H1 (cell line): ENCODE measurements around the gene NMRK1. TPM values are rescaled to one million over a fixed set of nuclear protein-coding genes. Genes with fewer than 3 reads are reported as not detected.

ENCODE experiments used
- CTCF ChIA-PET: fragments of 300-600 bp; sonication (Branson Sonifier 250); formaldehyde crosslinking; loops from one replicate; lab custom pipeline; 2021; ENCODE audit not compliant: partially characterized antibody; lab: Charles Lee
- POLR2A ChIA-PET: fragments of 300-600 bp; sonication (Branson Sonifier 250); formaldehyde crosslinking; loops from one replicate; lab custom pipeline; 2021; ENCODE audit warnings: inconsistent platforms; ENCODE audit not compliant: partially characterized antibody; lab: Charles Lee
- DNase-seq, 2 experiments: peaks; one replicate each; pipeline versions ENCODE4 v3.0.0 to v3.0.0-alpha.2; 2010 to 2022; ENCODE audit warnings: low spot score in 2 of 2, low read depth in 1 of 2, mixed read lengths in 1 of 2
- FAIRE-seq: peaks from 2 replicates; lab custom pipeline; 2011; peaks lifted over from hg19 to GRCh38; lab: Jason Lieb, UNC
- H2AFZ ChIP-seq: 2 replicates; pipeline ENCODE4 v1.8.1; 2012; ENCODE audit warnings: low read length, inconsistent platforms
- H2AK5ac ChIP-seq: 2 replicates; pipeline ENCODE4 v1.6.1; 2013; ENCODE audit warnings: low read depth, low read length
- H2BK120ac ChIP-seq: replicated peaks from 2 replicates; pipeline ENCODE3; 2013; ENCODE audit warnings: low read depth, low read length, inconsistent platforms
- H2BK12ac ChIP-seq: 2 replicates; pipeline ENCODE4 v1.6.1; 2013; ENCODE audit warnings: low read depth, low read length
- H2BK15ac ChIP-seq: 2 replicates; pipeline ENCODE4 v1.6.1; 2013; ENCODE audit warnings: low read length
- H2BK20ac ChIP-seq: 2 replicates; pipeline ENCODE4 v1.6.1; 2013; ENCODE audit warnings: low read length
- H2BK5ac ChIP-seq: 2 replicates; pipeline ENCODE4 v1.6.1; 2013; ENCODE audit warnings: low read depth, low read length
- H3K14ac ChIP-seq: 2 replicates; pipeline ENCODE4 v1.6.1; 2013; ENCODE audit warnings: inconsistent platforms; ENCODE audit not compliant: insufficient read length
- H3K18ac ChIP-seq: 2 replicates; pipeline ENCODE4 v1.6.1; 2013; ENCODE audit warnings: low read length; ENCODE audit errors: extremely low read depth
- H3K23ac ChIP-seq: 2 replicates; pipeline ENCODE4 v1.6.1; 2013; ENCODE audit warnings: inconsistent platforms; ENCODE audit not compliant: insufficient read length
- H3K23me2 ChIP-seq: 2 replicates; pipeline ENCODE4 v1.6.1; 2013; ENCODE audit warnings: low read depth, low read length
- H3K27ac ChIP-seq: 2 replicates; pipeline ENCODE4 v1.6.1; 2011; ENCODE audit warnings: low read depth, low read length, inconsistent platforms
- H3K27me3 ChIP-seq, 4 experiments: replicated peaks in 1 of 4; 1 replicate in 1 of 4; 2 replicates in 3 of 4; pipeline versions ENCODE4 v1.6.1 to v1.8.1; 2011 to 2013; ENCODE audit warnings: low read length in 3 of 4, mild to moderate bottlenecking in 3 of 4, inconsistent platforms in 2 of 4, mixed read lengths in 2 of 4, moderate library complexity in 1 of 4; ENCODE audit not compliant: control insufficient read depth in 3 of 4, insufficient read depth in 3 of 4; ENCODE audit errors: extremely low read depth in 1 of 4
- H3K36me3 ChIP-seq, 4 experiments: 2 replicates each; pipeline versions ENCODE4 v1.6.1 to v1.8.1; 2011 to 2013; ENCODE audit warnings: mild to moderate bottlenecking in 4 of 4, low read length in 3 of 4, moderate library complexity in 2 of 4, control low read depth in 1 of 4, inconsistent platforms in 1 of 4; ENCODE audit not compliant: insufficient read depth in 4 of 4, control insufficient read depth in 2 of 4
- H3K4ac ChIP-seq: replicated peaks from 2 replicates; pipeline ENCODE3; 2013; ENCODE audit warnings: low read length, low read depth, mixed read lengths, inconsistent platforms; ENCODE audit not compliant: insufficient read length
- H3K4me1 ChIP-seq, 4 experiments: replicated peaks in 1 of 4; 1 replicate in 1 of 4; 2 replicates in 3 of 4; pipeline versions ENCODE4 v1.6.1 to v1.8.1; 2011 to 2013; ENCODE audit warnings: low read length in 3 of 4, inconsistent platforms in 2 of 4, mixed read lengths in 1 of 4; ENCODE audit not compliant: insufficient read depth in 4 of 4, control insufficient read depth in 3 of 4
- H3K4me2 ChIP-seq, 2 experiments: 2 replicates each; pipeline versions ENCODE4 v1.6.1 to v1.8.1; 2011 to 2013; ENCODE audit warnings: low read depth in 2 of 2, low read length in 2 of 2, control low read depth in 1 of 2, inconsistent platforms in 1 of 2, mild to moderate bottlenecking in 1 of 2; ENCODE audit not compliant: insufficient read depth in 1 of 2
- H3K4me3 ChIP-seq, 4 experiments: fragments of 200-600, 300-600 bp in 1 of 4; sonication (generic), shearing (Covaris generic), sonication (Bioruptor Twin) in 1 of 4; 2 replicates each; pipeline versions ENCODE4 v1.5.1 to v1.8.1; 2011 to 2016; ENCODE audit warnings: low read length in 4 of 4, low read depth in 3 of 4, control low read depth in 2 of 4, inconsistent platforms in 2 of 4, mild to moderate bottlenecking in 2 of 4, mixed read lengths in 1 of 4, moderate library complexity in 1 of 4; ENCODE audit not compliant: insufficient read depth in 2 of 4; ENCODE audit errors: extremely low read depth in 1 of 4
- H3K56ac ChIP-seq: replicated peaks from 2 replicates; pipeline ENCODE3; 2013; ENCODE audit warnings: low read depth, mild to moderate bottlenecking, mixed read lengths, low read length, inconsistent platforms; ENCODE audit not compliant: insufficient read length
- H3K79me1 ChIP-seq: 2 replicates; pipeline ENCODE4 v1.6.1; 2013; ENCODE audit warnings: low read depth, low read length, control low read depth
- H3K79me2 ChIP-seq, 2 experiments: 2 replicates each; pipeline versions ENCODE4 v1.6.1 to v1.8.1; 2012 to 2013; ENCODE audit warnings: low read length in 2 of 2, mild to moderate bottlenecking in 2 of 2, inconsistent platforms in 1 of 2; ENCODE audit not compliant: insufficient read depth in 2 of 2, control insufficient read depth in 1 of 2
- H3K9ac ChIP-seq, 4 experiments: replicated peaks in 1 of 4; 1 replicate in 1 of 4; 2 replicates in 3 of 4; pipeline versions ENCODE4 v1.6.1 to v1.8.1; 2011 to 2013; ENCODE audit warnings: low read depth in 3 of 4, low read length in 3 of 4, control low read depth in 2 of 4, mild to moderate bottlenecking in 2 of 4, moderate library complexity in 2 of 4, inconsistent platforms in 1 of 4; ENCODE audit errors: extremely low read depth in 1 of 4
- H3K9me3 ChIP-seq, 2 experiments: 2 replicates each; pipeline versions ENCODE4 v1.6.1 to v1.8.1; 2012 to 2013; ENCODE audit warnings: mild to moderate bottlenecking in 2 of 2, moderate library complexity in 2 of 2, control low read depth in 1 of 2, inconsistent platforms in 1 of 2, low read depth in 1 of 2, low read length in 1 of 2, mixed read lengths in 1 of 2; ENCODE audit not compliant: insufficient read depth in 2 of 2
- H4K20me1 ChIP-seq, 2 experiments: replicated peaks in 1 of 2; 2 replicates each; pipeline versions ENCODE3 to v1.8.1; 2011 to 2013; ENCODE audit warnings: inconsistent platforms in 2 of 2, low read length in 2 of 2, mild to moderate bottlenecking in 1 of 2; ENCODE audit not compliant: insufficient read depth in 2 of 2, control insufficient read depth in 1 of 2
- H4K5ac ChIP-seq: 2 replicates; pipeline ENCODE4 v1.6.1; 2013; ENCODE audit warnings: low read length, low read depth, mixed read lengths, inconsistent platforms; ENCODE audit not compliant: insufficient read length
- H4K8ac ChIP-seq: 2 replicates; pipeline ENCODE4 v1.8.0; 2013; ENCODE audit warnings: mild to moderate bottlenecking, moderate library complexity, low read length, inconsistent platforms; ENCODE audit not compliant: insufficient read depth; ENCODE audit errors: extremely low read depth
- H4K91ac ChIP-seq: replicated peaks from 2 replicates; pipeline ENCODE3; 2013; ENCODE audit warnings: low read length, mixed read lengths, inconsistent platforms; ENCODE audit not compliant: insufficient read length
- BCL11A ChIP-seq, 2 experiments: IDR thresholded peaks; one replicate each; pipeline ENCODE4 v1.6.1; 2011; ENCODE audit warnings: low read depth in 2 of 2, low read length in 2 of 2, mild to moderate bottlenecking in 2 of 2
- CBX8 ChIP-seq: fragments of 300-800, 300-1000 bp; sonication (generic); IDR thresholded peaks from 2 replicates; pipeline ENCODE4 v1.7.1; 2016; ENCODE audit warnings: low read depth, low read length, borderline replicate concordance
- EGR1 ChIP-seq: IDR thresholded peaks from 2 replicates; pipeline ENCODE4 v1.6.1; 2011; ENCODE audit warnings: low read depth, low read length, borderline replicate concordance
- GABPA ChIP-seq: IDR thresholded peaks from 2 replicates; pipeline ENCODE4 v1.6.1; 2011; ENCODE audit warnings: mild to moderate bottlenecking, low read length, moderate library complexity, borderline replicate concordance; ENCODE audit not compliant: insufficient read depth
- HDAC2 ChIP-seq, 2 experiments: fragments of 300-600 bp in 1 of 2; sonication (generic) in 1 of 2; IDR thresholded peaks; 2 replicates each; pipeline ENCODE4 v1.6.1; 2011 to 2012; ENCODE audit warnings: low read depth in 2 of 2, low read length in 2 of 2, mild to moderate bottlenecking in 2 of 2, moderate library complexity in 2 of 2, borderline replicate concordance in 1 of 2, inconsistent platforms in 1 of 2
- KDM1A ChIP-seq: fragments of 200-600, 300-600 bp; sonication (generic); IDR thresholded peaks from 2 replicates; pipeline ENCODE4 v1.7.1; 2016; ENCODE audit warnings: mild to moderate bottlenecking, low read length, borderline replicate concordance
- MAFK ChIP-seq: IDR thresholded peaks from 2 replicates; pipeline ENCODE4 v1.6.1; 2012; ENCODE audit warnings: low read depth, mild to moderate bottlenecking, improper control_type of control experiment, low read length
- NRF1 ChIP-seq: IDR thresholded peaks from 2 replicates; pipeline ENCODE4 v1.6.1; 2011; ENCODE audit warnings: mild to moderate bottlenecking, low read depth, low read length, improper control_type of control experiment
- SAP30 ChIP-seq: fragments of 300-600 bp; sonication (generic); IDR thresholded peaks from 2 replicates; pipeline ENCODE4 v1.7.1; 2012; ENCODE audit warnings: low read length, moderate library complexity, mild to moderate bottlenecking, inconsistent platforms; ENCODE audit not compliant: insufficient read depth, insufficient replicate concordance
- SRF ChIP-seq: IDR thresholded peaks from 2 replicates; pipeline ENCODE4 v1.6.1; 2011; ENCODE audit warnings: mild to moderate bottlenecking, low read depth, low read length, moderate library complexity
- TAF7 ChIP-seq: optimal IDR thresholded peaks from 2 replicates; pipeline ENCODE3; 2011; ENCODE audit warnings: low read depth, mild to moderate bottlenecking, inconsistent platforms, low read length, moderate library complexity, borderline replicate concordance
- ZNF274 ChIP-seq: IDR thresholded peaks from 2 replicates; pipeline ENCODE4 v1.7.0; 2012; ENCODE audit warnings: low read length, borderline replicate concordance; ENCODE audit errors: extremely low read depth
- polyA plus RNA-seq, 7 experiments: library from polyadenylated mRNA; depleted of rRNA in 3 of 7; stranded (reverse) in 5 of 7; unstranded in 2 of 7; fragments of >200 nt in 5 of 7; fragments of 200-250 nt in 2 of 7; gene quantifications; 1 replicate in 5 of 7; 2 replicates in 1 of 7; 4 replicates in 1 of 7; pipeline versions ENCODE4 v1.2.1 to v1.2.3, GENCODE V29; 2011 to 2013; ENCODE audit warnings: missing spikeins in 2 of 7, mixed read lengths in 2 of 7
- total RNA-seq: library from RNA; stranded (reverse); fragmentation: NEBNext Ultra II Directional; extraction: Animal tissue kit (Norgen Biotek cat#: 25700); gene quantifications from 2 replicates; pipeline ENCODE4 v1.2.1, GENCODE V29; 2021
- TF ChIP-seq, protein P1 (sequence below): IDR thresholded peaks from 2 replicates; pipeline ENCODE4 v1.6.1; 2012; ENCODE audit warnings: low read length, inconsistent platforms

NMRK1 gene
- total and polyA plus RNA-seq, 2 of the 8 experiments (the other 6 are each of a cell fraction or from before 2014, with no cell fraction given): 5.8 to 8.1 TPM

DNA sequence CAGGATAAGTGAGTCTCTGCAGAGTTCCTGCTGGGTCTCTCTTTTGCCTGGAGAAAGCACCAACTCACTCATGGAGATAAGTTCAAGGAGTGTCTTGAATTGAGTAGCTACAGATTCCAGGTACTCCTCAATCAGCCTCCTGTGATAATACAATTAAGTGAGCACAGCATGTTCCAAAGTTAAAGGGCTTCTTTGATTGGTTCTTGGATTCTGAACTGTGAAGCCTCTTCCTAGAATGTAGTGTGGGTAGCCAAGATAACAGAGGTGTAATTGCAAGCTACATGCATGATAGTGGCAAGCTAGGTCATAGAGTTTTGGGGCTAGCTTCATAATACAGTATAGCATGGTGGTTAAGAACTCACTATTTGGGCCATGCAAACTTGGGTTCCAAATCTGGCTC is 36.7 kb downstream of the NMRK1 start:
- POLR2A ChIA-PET: no interaction called here
- Histone ChIP-seq H3K4me2 (no peak overlapping the region), H3K4me1 (no peaks in the 10 kb centered on the region), H3K56ac (no peak overlapping the region), H4K91ac (no peak overlapping the region), H2AFZ (no peak overlapping the region), H4K5ac (no peak overlapping the region), H3K36me3 (no peaks in the 10 kb centered on the region), H3K23me2 (no peaks in the 10 kb centered on the region), H3K9me3 (peaks cover 4 to 7% of the 10 kb centered on the region in 2 experiments; a peak in 3 of 4 replicates), H3K4ac (no peak overlapping the region), H4K20me1 (no peaks in the 10 kb centered on the region), H3K9ac (no peak overlapping the region), H2BK12ac (no peak overlapping the region), H2BK120ac (no peak overlapping the region), H4K8ac (no peak overlapping the region), H2BK5ac (no peak overlapping the region), H3K79me1 (no peaks in the 10 kb centered on the region), H2AK5ac (no peak overlapping the region), H3K14ac (no peak overlapping the region), H3K27me3 (no peaks in the 10 kb centered on the region), H2BK20ac (no peak overlapping the region), H2BK15ac (no peak overlapping the region), H3K79me2 (no peaks in the 10 kb centered on the region), H3K23ac (no peak overlapping the region), H3K18ac (no peak overlapping the region), H3K27ac (no peak overlapping the region), H3K4me3 (no peak overlapping the region)
- FAIRE-seq (no peak), DNase-seq (no peak)
- CTCF ChIA-PET: interaction anchor here (1.0 kb wide), 1 partner anchor 17 kb away, joined by 3 read pairs; no protein-coding TSS in a partner anchor
- no peak for TF ChIP-seq NRF1
- no peak for TF ChIP-seq ZNF274
- no peak for TF ChIP-seq EGR1
- TF ChIP-seq, protein P1, sequence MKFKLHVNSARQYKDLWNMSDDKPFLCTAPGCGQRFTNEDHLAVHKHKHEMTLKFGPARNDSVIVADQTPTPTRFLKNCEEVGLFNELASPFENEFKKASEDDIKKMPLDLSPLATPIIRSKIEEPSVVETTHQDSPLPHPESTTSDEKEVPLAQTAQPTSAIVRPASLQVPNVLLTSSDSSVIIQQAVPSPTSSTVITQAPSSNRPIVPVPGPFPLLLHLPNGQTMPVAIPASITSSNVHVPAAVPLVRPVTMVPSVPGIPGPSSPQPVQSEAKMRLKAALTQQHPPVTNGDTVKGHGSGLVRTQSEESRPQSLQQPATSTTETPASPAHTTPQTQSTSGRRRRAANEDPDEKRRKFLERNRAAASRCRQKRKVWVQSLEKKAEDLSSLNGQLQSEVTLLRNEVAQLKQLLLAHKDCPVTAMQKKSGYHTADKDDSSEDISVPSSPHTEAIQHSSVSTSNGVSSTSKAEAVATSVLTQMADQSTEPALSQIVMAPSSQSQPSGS: no peak
- no peak for TF ChIP-seq HDAC2 (IDR thresholded peaks at IDR 0.05; ENCODE audit: borderline replicate concordance in 1 of 2, low read depth in 2 of 2, low read length in 2 of 2)
- TF ChIP-seq MAFK: no peak
- no peak for TF ChIP-seq CBX8
- no peak for TF ChIP-seq TAF7
- no peak for TF ChIP-seq SRF
- TF ChIP-seq BCL11A (IDR thresholded peaks at IDR 0.05; ENCODE audit: low read depth in 2 of 2, low read length in 2 of 2): no peak
- TF ChIP-seq GABPA: no peak
- no peak for TF ChIP-seq SAP30
- no peak for TF ChIP-seq KDM1A
